K562 (cell line): ENCODE measurements around the gene SPSB1. TPM values are rescaled to one million over a fixed set of nuclear protein-coding genes. Genes with fewer than 3 reads are reported as not detected.
A peak's percentile ranks its signal among the peaks of the same experiment; 100 is the strongest.

Source experiments
- BDP1 ChIP-seq: IDR thresholded peaks from 3 replicates; pipeline ENCODE4 v1.6.1; 2011; ENCODE audit not compliant: insufficient read length, insufficient read depth
- CEBPB ChIP-seq: fragments of 450-650 bp; IDR thresholded peaks from 2 replicates; pipeline ENCODE4 v1.6.1; 2016; ENCODE audit warnings: missing genetic modification characterization, missing compliant biosample characterization
- DNMT1 ChIP-seq: fragments of 450-650 bp; IDR thresholded peaks from 2 replicates; pipeline ENCODE4 v1.6.1; 2016; ENCODE audit warnings: antibody characterized with exemption, mild to moderate bottlenecking
- DPF2 ChIP-seq: fragments of 450-650 bp; IDR thresholded peaks from 2 replicates; pipeline ENCODE4 v1.6.1; 2016
- KDM1A ChIP-seq, 2 experiments: fragments of 450-650 bp; IDR thresholded peaks; 2 replicates each; pipeline ENCODE4 v1.6.1; 2016; ENCODE audit warnings: mild to moderate bottlenecking in 2 of 2
- NR2C1 ChIP-seq, 2 experiments: fragments of 450-650 bp; IDR thresholded peaks; 2 replicates each; pipeline ENCODE4 v1.6.1; 2017; ENCODE audit warnings: mild to moderate bottlenecking in 2 of 2, antibody characterized with exemption in 1 of 2, inconsistent platforms in 1 of 2, missing compliant biosample characterization in 1 of 2, missing genetic modification characterization in 1 of 2
- TAL1 ChIP-seq: fragments of 450-650 bp; IDR thresholded peaks from 2 replicates; pipeline ENCODE4 v1.6.1; 2016; ENCODE audit warnings: mild to moderate bottlenecking
- TARDBP ChIP-seq: fragments of 450-650 bp; IDR thresholded peaks from 2 replicates; pipeline ENCODE4 v1.6.1; 2016
- XRCC4 ChIP-seq: IDR thresholded peaks from one replicate; pipeline ENCODE4 v1.6.1; 2011; ENCODE audit not compliant: insufficient read depth, insufficient read length; ENCODE audit errors: extremely low read depth
- ZNF384 ChIP-seq: IDR thresholded peaks from 2 replicates; pipeline ENCODE4 v1.6.1; 2012; ENCODE audit warnings: low read depth, low read length, improper control_type of control experiment
- ZNF76 ChIP-seq: fragments of 250-450 bp; sonication (Bioruptor Pico); IDR thresholded peaks from 2 replicates; pipeline ENCODE4 v1.4.0; 2020; ENCODE audit warnings: mild to moderate bottlenecking, moderate library complexity, borderline replicate concordance
- polyA plus RNA-seq, 8 experiments: library from polyadenylated mRNA; depleted of rRNA in 4 of 8; stranded (reverse) in 5 of 8; unstranded in 3 of 8; fragments of >200 nt; fragmentation: Nextera tagmentation in 2 of 8; fragmentation: Illumina TruSeq in 1 of 8; extraction: Ambion mirVana in 2 of 8; extraction: Trizol in 1 of 8; gene quantifications; 2 replicates each; pipeline versions ENCODE4 v1.2.1 to v1.2.3, GENCODE V29; 2011 to 2014; ENCODE audit warnings: inconsistent platforms in 1 of 8, missing spikeins in 1 of 8
- total RNA-seq, 7 experiments: library from RNA; depleted of rRNA in 6 of 7; stranded (reverse); fragments of >200 nt in 6 of 7; fragmentation: Illumina TruSeq in 2 of 7; extraction: Trizol in 2 of 7; gene quantifications; 2 replicates each; pipeline versions ENCODE4 v1.2.1 to v1.2.3, GENCODE V29; 2011 to 2021; ENCODE audit warnings: low replicate concordance in 1 of 7
- TF ChIP-seq, protein P1 (sequence below): sonication (generic); formaldehyde crosslinking; IDR thresholded peaks from 2 replicates; pipeline ENCODE4 v1.8.0; 2022; ENCODE audit warnings: mild to moderate bottlenecking, missing genetic modification reagents, borderline replicate concordance
- TF ChIP-seq, protein P2 (sequence below), 2 experiments: fragments of 450-650 bp in 1 of 2; IDR thresholded peaks; 2 replicates each; pipeline ENCODE4 v1.6.1; 2011 to 2017; ENCODE audit warnings: low read depth in 2 of 2, antibody characterized with exemption in 1 of 2, borderline replicate concordance in 1 of 2, low read length in 1 of 2, mild to moderate bottlenecking in 1 of 2, mixed read lengths in 1 of 2; ENCODE audit not compliant: control insufficient read depth in 1 of 2

Gene SPSB1
- total and polyA plus RNA-seq, 9 of the 15 experiments (the other 6 are each of a cell fraction or from before 2014, with no cell fraction given) = 0.06 to 0.35 (median 0.14) TPM; not detected in 6

DNA sequence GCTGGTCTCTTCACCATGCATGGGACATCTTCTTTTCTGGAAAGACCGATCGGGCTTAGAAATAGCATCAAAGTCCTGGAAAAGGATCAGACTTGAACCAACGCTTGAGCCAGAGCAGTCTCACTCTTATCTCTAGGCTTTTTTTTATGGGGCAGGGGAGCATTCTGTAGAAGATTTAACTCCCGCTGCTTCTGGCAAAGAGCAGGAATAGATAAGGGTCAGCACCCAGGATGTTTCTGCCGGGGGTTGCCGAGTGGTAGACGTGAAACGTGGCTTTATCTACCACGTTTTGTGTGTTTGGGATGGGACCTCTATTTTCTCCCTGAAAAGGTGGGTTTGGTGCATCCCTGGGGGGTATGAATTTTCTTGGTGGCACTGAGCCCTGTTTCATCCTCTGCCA lies 18.8 kb downstream of the SPSB1 start (continued):
- TF ChIP-seq, protein P1, sequence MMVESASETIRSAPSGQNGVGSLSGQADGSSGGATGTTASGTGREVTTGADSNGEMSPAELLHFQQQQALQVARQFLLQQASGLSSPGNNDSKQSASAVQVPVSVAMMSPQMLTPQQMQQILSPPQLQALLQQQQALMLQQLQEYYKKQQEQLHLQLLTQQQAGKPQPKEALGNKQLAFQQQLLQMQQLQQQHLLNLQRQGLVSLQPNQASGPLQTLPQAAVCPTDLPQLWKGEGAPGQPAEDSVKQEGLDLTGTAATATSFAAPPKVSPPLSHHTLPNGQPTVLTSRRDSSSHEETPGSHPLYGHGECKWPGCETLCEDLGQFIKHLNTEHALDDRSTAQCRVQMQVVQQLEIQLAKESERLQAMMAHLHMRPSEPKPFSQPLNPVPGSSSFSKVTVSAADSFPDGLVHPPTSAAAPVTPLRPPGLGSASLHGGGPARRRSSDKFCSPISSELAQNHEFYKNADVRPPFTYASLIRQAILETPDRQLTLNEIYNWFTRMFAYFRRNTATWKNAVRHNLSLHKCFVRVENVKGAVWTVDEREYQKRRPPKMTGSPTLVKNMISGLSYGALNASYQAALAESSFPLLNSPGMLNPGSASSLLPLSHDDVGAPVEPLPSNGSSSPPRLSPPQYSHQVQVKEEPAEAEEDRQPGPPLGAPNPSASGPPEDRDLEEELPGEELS (CRISPR knock-in tag) = no peak
- TF ChIP-seq ZNF76 (CRISPR knock-in tag) (no peak), TARDBP (no peak), ZNF384 (0 out of 2 replicates have a peak, but pooled peaks have one; percentile 7), DPF2 (0 out of 2 replicates have a peak, but pooled peaks have one; percentile 20), XRCC4 (no peak), KDM1A (IDR thresholded peaks at IDR 0.05) (no peak), DNMT1 (no peak), BDP1 (no peak), CEBPB (tag) (no peak), TAL1 (no peak; the same call in 1 of the 2 replicates), NR2C1 (IDR thresholded peaks at IDR 0.05) (no peak), NR2C1 (tag; IDR thresholded peaks at IDR 0.05) (no peak)
- TF ChIP-seq, protein P2, sequence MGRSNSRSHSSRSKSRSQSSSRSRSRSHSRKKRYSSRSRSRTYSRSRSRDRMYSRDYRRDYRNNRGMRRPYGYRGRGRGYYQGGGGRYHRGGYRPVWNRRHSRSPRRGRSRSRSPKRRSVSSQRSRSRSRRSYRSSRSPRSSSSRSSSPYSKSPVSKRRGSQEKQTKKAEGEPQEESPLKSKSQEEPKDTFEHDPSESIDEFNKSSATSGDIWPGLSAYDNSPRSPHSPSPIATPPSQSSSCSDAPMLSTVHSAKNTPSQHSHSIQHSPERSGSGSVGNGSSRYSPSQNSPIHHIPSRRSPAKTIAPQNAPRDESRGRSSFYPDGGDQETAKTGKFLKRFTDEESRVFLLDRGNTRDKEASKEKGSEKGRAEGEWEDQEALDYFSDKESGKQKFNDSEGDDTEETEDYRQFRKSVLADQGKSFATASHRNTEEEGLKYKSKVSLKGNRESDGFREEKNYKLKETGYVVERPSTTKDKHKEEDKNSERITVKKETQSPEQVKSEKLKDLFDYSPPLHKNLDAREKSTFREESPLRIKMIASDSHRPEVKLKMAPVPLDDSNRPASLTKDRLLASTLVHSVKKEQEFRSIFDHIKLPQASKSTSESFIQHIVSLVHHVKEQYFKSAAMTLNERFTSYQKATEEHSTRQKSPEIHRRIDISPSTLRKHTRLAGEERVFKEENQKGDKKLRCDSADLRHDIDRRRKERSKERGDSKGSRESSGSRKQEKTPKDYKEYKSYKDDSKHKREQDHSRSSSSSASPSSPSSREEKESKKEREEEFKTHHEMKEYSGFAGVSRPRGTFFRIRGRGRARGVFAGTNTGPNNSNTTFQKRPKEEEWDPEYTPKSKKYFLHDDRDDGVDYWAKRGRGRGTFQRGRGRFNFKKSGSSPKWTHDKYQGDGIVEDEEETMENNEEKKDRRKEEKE (IDR thresholded peaks at IDR 0.05; ENCODE audit: borderline replicate concordance in 1 of 2, control insufficient read depth in 1 of 2, low read depth in 2 of 2, low read length in 1 of 2) = no peak
